ENCODE results near the gene DLL1.
A peak's percentile ranks its signal among the peaks of the same experiment; 100 is the strongest.
"Not testable (repeated sequence)": the region's sequence is repeated elsewhere in the genome, so short reads cannot be mapped to it uniquely, and the experiment has no call there.

Gene DLL1

DNA sequence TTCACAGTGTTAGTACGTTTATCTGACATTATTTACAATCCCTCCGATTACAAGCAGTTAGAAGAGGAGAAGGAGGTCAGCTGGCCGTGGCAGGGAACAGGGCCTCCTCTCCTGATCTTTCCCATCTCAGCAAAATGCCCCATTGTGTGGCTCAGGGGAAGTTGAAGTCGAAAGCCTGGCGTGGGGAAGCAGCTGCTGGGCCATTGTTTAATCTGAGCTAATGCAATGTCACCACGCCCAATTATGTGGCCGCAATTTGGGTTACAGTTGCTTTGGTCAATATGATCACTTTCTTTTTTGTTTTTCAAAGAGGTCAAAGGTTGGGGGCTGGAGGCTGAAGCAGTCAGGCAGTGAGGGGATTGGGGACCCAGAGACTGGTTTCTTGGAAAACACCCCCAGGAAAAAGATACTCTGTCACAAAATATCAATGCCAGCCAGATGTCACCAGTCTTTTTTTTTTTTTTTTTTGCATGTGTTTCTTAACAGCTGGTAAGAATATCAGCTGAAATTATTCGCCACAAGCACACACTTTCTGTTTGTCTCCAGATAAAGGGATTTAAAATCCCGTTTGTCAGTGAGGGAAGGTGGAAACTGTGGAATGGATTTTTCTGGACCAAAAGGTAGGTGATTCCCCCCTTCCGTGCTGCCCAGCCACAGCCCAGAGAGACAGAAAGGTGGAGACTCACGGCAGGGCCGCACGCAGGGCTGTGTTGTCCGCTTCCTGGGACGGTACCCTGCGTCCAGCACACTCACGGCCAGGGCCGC, 24.6 kb downstream of the DLL1 start:
- DNase-seq, result no peak

DNA sequence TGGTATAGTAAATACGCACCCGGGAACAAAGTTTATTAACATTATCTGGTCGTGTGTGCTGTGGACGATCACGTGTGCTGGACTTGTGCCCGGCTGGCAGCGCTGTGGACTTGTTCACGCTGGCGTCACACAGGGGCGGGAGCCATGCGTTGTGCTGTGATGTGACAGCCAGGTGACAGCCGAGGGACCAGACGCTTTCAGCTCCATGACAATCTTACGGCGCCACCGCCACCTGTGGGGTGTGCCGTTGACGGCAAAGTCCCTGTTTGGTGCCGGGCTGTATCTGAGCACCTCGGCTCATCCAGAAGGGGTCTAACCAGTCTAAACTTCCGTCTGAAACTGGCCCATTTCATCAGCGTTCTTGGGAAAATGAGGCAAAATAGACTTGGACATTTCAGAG, 25.2 kb downstream of the DLL1 start:
- DNase-seq, result peak in 1 of 2 experiments; percentile 48

DNA sequence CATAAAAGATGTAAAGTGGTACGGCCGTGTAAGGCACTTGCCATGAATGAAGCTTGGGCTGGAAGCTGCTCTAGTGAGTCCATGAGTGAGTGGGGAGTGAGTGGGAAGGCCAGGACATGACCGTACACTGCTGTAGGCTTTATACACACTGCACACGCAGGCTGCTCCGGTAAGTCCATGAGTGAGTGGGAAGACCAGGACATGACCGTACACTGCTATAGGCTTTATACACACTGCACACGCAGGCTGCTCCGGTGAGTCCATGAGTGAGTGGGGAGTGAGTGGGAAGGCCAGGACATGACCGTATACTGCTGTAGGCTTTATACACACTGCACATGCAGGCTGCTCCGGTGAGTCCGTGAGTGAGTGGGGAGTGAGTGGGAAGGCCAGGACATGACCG, 26.2 kb downstream of the DLL1 start:
- DNase-seq, result not testable (repeated sequence)

DNA sequence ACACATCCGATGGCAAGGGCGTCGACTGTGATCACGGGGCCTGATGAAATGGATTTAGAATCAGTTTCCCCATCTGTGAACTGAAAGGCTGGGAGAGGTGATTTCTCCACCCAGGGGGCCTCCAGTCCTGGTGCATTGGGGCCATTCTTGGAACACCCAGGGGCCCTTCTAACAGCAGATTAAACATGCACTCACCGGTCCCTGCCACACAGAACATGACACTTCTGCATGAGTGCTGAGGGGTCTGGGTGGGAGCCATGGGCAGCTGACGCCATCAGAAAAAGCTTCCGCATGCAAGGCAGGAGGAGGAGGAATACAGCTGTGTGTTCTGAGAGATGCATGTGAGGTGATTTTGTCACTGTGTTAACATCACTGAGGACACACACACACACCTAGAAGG, 26.8 kb downstream of the DLL1 start:
- DNase-seq, result no peak

DNA sequence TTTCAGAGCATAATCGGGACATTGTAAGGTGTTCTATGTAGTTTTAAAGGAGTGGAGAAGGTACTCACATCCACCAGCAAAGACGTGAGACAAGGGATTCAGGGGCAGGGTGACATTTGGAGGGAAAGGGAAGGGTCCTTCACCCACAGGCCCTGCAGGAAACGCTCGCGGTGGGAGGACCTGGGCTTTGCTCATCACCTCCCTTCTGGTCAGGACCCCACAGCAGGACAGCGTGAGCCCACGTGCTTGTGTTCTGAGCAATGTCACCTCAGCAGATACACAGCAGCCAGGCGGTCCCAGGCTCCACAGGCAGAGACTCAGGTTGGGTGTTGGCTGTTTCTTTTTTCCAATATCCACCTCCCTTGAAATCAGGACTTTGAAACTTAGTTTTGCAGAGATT, 27.5 kb downstream of the DLL1 start:
- DNase-seq, result no peak

DNA sequence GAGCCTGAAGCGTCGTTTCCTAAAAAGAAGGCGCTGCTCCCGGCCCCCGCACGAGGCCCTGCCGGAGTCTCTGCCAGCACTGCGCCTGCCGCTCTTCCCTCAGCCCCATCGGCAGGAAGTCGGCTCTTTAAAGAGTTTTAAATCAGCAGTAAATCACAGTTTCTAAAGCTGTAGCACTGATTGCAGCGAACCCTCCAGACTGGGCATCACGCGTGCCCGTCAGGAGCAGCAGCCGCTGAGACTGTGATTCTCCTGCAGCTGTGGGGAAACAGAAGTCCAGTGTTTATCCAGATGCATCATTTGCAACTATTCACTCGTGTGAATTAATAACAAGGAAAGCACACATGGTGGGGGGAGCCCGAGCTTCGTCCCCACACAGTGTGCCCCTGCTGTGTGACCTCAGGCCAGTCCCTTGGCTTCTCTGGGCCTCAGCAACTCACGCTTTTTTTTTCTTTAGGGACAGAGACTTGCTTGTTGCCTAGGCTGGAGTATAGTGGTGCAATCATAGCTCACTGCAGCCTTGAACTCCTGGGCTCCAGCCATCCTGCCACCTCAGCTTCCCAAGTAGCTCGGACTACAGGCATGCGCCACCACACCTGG, 28.3 kb downstream of the DLL1 start:
- DNase-seq, result no peak

DNA sequence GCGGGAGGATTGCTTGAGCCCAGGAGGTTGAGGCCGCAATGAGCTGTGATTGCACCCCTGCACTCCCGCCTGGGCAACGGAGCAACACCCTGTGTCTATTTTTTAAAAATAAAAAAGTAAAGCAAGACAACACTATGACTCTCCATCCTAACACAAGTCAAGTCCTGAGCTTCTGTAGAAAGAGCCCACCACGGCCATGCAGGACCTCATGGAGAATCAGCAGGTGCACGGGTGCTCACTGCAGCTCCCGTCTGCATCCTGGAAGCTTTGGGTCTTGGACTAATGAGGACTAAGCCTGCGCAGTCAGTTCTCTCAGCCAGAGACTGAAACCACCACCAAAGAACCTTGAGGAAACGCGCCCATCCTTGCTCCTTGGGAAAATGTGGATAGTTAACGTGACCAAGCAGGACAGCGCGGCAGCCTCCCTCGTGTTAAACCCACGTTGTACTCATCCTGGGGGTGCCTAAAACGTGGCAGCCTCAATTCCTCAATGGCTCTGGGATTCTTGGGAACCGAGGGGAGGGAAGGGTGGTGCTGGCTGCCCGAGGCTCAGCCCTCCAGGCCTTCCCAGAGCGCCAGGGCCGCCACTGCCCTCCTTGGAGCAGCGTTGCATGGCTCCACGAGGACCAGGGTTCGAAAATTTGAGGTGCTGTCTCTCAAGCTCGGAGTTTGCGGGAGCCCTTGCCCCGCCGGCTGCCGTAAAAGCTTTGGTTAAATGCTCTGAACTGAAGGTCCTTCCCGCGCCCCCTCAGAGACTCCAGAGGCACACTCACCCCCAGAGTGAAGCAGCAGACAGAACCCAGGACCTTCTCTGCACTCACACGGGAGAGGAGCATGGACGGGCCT, 29.0 kb downstream of the DLL1 start:
- DNase-seq, result no peak

DNA sequence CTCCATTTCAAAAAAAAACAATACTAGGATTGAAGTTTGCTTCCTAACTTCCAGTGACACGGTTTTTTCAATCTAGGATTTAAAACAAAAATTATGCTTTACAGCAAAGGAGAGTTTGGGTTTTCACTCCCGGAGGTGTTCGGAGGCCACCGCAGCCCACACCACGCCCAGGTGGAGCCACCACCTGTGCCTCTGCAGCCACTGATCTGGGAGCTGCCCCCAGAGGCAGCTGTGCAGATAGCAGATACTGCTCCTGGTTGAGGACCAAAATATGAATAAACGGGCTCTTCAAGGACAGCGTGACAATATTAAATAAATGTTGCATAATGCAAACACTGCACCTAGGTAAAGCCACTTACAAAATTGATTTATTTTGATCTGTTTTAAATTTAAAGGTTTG, 30.2 kb downstream of the DLL1 start:
- no peak for DNase-seq

DNA sequence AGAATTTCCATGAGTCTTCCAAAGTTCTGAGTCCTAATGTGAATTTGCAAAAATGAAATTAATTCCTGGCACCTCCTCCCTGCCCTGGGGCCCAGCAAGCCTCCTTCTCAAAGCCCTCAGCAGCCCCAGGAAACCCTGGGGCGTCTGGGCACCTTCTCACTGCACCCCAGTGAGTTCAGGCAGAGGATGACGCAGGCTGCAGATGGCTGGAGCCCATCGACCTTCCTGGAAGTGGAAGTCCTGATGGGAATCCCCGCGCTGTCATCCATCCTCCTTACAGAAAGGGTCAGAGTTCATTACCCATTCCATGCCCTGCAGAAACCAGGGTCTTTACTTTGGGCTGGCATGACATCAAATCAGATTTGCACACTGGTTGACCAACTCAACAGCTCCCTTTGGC, 31.6 kb downstream of the DLL1 start:
- no peak for DNase-seq

DNA sequence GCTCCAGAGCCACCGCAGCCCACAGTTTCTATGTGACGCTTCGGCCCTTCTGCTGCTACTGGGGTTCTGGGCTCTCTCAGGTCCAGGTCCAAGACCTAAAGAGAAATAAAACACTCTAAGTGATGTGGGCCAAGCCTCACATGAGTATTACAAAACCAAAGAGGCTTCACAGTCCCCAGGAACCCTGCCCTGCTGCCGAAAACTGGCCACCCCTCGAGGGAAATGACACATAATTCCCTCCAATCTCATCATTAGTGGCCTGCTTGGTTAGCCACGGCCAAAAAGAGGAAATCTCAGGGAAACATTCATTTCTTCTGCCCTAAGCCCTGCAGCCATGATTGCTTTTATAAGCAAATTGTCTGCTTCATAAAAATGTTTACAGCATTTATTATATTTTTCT, 32.5 kb downstream of the DLL1 start:
- no peak for DNase-seq

DNA sequence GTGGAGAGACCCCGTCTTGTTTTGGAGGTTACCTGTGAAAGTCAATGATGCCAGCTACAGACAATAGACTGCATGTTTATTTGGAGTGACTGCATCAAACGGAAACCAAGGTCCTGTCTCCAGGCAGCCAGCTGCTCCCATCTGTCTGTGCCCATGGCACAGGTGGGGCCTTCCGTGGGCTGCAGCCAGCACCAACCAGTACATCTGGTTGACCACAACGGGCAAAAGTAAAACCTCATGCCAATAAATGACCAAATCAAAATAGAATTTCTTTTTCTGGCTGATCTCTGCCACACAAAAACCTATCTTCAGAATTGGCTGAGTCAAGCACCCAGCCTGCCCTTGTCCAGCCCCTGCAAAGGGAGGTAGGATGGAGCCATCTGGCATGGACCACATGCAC, 33.5 kb downstream of the DLL1 start:
- DNase-seq, result no peak

DNA sequence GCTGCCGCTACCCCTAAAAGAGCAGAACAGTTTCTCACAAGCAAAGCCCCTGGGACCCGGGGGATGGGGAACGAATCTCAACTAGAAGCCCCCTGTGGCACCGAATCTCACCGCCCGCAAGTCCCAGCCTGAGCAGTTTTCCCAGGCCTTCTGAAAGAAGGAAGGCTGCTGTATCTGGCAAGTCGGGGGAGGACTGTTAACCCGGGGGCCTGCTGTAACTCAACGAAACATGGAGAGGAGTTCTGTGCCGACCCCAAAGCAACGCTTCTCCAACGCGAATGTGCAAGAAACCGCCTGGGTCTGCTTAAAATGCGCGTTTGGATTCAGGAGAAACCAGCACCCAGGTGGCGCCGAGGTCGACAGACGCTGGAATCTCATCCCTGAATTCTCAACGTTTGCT, 34.2 kb downstream of the DLL1 start:
- DNase-seq, result no peak

DNA sequence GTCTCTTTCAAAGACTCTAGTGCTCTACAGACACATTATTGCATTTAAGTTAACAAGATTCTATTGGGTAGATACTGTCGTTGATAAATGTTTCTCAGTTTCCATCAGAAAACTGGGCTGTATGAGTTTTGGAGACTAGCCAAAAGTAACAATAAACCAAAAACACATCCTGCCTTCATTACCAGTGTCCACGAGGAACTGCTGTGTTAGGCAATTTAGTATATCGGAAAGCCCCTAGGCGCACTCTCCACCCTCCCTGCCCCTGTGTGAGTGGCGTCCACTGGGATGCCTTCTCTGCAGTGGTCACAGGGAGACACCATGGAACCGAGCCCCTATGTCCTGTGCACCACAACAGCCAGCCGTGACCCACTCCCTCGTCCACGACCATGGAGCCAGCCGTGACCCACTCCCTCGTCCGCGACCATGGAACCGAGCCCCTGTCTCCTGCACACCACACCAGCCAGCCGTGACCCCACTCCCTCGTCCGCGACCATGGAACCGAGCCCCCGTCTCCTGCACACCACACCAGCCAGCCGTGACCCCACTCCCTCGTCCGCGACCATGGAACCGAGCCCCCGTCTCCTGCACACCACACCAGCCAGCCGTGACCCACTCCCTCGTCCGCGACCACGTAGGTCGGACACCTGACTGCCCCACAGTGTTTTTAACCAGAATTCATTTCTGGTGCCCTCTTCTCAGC, 35.3 kb downstream of the DLL1 start:
- DNase-seq, result no peak

DNA sequence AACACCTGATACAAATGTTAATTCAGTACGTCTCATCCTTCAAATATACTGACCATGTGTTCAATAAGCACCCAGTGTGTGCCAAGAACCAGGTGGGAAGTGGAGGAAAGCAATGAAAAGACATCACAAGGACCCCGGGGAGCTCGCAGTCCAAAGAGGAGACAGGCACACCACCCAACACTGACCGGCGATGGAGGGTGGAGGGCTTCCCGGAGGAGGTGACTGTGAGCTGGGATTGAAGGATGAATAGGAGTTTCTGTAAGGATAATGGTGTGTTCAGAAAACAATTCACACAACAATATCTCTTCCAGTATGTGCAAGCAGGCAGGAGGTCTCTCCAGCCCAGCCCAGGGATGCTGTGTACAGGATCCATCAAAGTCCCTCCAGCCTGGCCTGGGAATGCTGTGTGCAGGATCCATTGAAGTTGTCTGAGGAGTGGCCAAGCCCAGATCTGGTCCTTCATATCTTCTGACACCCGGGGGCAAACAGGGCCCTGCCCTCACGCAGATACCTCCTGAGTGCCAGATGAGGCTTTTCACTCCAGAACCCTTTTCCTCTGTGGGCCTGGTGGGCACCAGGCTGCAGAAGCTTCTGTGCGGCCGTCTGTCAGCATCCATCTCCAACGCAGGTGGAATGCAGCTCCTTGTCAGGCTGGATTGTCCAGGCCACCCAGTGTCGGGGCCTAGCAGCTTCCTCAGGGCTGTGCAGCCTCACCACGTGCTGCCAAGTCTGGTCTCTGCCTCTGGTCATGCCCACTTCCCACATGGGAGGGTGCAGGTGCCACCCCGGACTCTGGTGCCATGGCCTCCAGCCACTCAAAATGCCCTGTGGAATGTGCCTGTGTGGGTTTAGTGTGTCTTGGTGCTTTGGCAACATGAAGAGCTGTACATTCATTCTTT, 36.3 kb downstream of the DLL1 start:
- DNase-seq, result no peak

DNA sequence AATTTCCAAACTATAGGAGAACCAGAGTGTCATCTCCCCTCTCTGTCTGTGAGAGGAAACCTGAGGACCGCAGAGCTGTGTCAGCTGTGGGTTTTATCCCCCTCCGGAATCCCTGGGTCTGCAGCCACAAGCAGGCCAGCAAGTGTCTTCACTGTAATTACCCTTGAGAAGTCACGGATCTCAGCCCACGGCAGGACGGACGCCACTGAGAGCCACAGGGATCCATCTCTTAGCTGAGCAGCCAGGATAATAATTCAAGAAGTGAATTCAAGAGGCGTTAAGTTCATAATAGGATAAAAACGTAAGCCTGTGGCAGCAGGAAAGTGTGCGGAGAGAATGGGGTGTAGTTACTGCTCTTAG, 37.0 kb downstream of the DLL1 start:
- DNase-seq, result no peak

DNA sequence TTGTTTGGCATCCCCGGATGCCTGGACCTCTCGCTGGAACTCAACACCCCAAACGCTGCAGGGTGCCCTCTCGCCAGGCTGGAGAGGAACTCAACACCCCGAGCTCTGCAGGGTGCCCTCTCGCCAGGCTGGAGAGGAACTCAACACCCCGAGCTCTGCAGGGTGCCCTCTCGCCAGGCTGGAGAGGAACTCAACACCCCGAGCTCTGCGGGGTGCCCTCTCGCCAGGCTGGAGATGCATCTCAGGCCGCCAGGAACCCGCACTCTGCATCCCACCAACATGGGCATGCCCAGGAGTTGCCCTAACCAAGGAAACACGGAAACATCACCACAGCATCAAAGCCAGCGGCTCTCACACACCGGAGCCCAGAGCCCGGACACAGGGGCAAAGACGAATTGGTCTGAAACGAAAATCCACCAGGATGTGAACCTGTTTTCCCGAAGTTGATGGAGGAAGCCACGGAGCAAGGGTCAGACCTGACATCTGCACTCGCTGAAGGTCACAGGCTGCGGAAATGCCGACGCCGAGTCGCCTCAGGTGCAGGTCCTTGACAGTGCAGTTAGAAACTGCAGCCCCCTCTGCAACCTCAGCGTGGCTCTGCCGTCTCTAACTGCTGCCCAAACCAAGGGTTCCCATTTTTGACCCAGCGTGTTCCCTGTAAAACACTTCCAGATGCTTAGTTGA, 37.5 kb downstream of the DLL1 start:
- peak; percentile 37 to 41 for DNase-seq

DNA sequence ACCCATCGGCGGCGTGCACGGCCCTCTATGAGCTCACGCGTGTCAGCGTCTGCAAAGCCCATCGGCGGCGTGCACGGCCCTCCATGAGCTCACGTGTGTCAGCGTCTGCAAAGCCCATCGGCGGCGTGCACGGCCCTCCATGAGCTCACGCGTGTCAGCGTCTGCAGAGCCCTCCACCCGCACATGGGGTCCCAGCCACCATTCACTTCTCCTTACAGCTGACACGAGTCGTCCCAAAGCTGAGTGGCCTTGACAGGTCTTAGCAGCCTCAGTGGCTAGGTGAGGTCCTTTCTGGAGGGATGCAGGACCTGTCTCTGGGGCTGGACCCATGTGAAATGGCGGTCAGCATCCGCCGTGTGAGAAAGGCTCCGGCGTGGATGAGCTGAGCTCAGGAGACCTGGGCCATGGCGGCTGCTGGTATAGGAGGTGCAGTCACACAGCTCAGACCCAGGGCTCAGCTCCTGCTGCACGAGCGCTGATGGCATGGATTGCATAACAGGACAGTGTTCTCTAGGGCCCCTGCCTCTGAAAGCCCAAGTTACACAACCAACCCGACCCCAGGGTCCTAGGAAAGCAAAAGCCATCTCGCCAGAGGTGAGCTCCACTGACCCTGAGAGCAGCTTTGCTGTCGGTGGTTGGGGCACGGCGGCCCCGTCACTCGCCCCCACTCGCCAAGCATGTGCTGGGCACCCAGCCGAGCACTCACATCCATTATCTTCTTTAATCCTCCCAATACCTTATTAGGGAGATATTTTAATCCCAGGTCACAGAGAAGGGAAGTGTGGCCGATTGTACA, 38.9 kb downstream of the DLL1 start:
- no peak for DNase-seq

DNA sequence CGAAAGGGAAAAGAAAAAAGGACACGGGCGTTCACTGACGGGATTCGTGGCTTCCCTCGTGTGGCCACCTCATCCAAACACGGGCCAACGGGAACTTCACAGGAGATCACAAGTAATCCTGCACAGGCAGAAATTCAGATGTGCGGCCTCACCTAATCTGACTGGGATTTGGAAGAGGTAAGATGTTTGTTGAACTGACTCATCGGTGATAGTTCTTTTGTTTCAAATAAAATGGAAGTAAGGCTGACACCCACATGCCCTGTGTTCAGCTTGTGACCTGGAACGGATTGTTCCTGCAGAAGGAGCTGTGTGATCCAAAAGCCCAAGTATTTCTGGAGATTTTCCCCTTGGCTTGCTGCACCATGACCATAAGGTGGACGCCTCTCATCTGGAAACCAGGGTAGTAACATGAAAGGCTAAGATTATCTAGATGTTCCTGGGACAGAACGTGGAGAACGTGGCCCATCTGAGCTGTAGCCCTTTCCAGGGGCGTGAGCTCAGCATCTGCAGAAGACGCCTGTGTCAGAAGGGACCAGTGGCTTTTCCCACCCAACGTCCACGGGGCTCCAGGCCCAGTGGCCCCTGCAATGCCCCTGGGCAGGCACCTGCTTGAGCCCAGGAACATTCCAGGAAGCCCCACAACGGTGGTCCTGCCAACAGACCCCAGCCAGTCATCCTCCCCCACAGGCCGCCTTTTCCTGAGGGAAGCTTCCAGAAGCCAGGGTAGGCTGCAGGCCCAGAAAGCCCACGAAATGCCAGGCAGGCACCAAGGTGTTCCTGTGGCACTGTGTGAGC, 39.7 kb downstream of the DLL1 start:
- no peak for DNase-seq

DNA sequence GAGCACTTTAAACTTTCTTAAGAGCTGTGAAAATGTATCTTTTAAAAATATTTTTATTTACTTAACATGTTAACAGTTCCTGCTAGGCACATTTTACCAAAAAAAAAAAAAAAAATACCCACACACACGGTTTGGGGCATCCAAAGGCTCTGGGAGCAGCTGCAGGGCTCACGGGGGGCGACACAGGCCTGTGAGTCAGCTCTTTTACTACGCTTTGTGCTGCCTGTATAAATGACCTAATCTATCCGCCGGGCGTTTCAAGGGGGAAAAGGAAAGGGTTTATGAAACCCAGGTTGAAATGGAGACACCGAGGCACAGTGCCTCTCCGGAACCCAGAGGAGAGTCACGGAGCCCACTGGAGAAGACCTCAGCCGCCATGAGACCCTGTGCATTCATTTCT, 40.4 kb downstream of the DLL1 start:
- DNase-seq, result no peak

DNA sequence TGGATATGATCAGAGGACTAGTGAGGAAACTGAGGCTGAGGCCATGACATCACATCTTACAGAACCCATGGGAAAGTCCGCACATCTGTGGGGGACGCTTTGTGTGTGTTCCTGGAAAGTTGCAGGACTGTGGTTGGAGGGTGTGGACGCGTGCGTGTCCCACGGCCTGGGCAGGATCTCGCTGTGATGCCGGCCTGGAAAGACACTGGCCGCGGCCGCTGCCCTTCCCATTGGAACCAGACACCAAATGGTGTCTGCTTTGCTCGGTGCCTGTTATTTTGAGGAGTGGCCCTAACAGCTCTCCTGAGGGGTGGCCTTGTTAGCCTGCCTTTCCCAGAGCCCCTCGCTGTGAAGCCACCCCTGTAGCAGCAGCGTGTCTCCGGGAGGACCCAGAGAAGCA, 41.1 kb downstream of the DLL1 start:
- DNase-seq, result no peak

Measured in NCI-H187 (cell line).